DOHH2 (cell line): Measurements from ENCODE around the gene SUPT3H.

Experiments used
- H3F3A ChIP-seq: fragments of 200-600 bp; sonication (generic), shearing (Covaris generic); 2 replicates; pipeline ENCODE4 v1.6.0; 2016; ENCODE audit warnings: antibody characterized with exemption, mild to moderate bottlenecking; ENCODE audit not compliant: control insufficient read depth, insufficient read depth
- H3K27ac ChIP-seq: fragments of 200-600 bp; sonication (generic); 2 replicates; pipeline ENCODE4 v1.5.1; 2014; ENCODE audit warnings: low read depth, mild to moderate bottlenecking, low read length, moderate library complexity
- H3K27me3 ChIP-seq: fragments of 200-600 bp; sonication (generic); 2 replicates; pipeline ENCODE4 v1.6.1; 2014; ENCODE audit warnings: mild to moderate bottlenecking, low read length, mixed read lengths; ENCODE audit not compliant: control insufficient read depth
- H3K36me3 ChIP-seq: fragments of 200-600 bp; sonication (generic); 2 replicates; pipeline ENCODE4 v1.6.1; 2014; ENCODE audit warnings: mild to moderate bottlenecking, low read length, moderate library complexity, mixed read lengths; ENCODE audit not compliant: control insufficient read depth
- H3K4me1 ChIP-seq: fragments of 200-600 bp; sonication (generic); 2 replicates; pipeline ENCODE4 v1.6.1; 2014; ENCODE audit warnings: mild to moderate bottlenecking, low read length, mixed read lengths; ENCODE audit not compliant: control insufficient read depth
- H3K4me2 ChIP-seq: fragments of 200-600 bp; sonication (generic); 2 replicates; pipeline ENCODE4 v1.6.0; 2014; ENCODE audit warnings: mild to moderate bottlenecking, low read length, moderate library complexity
- H3K4me3 ChIP-seq: fragments of 200-600 bp; sonication (generic); 2 replicates; pipeline ENCODE4 v1.5.1; 2014; ENCODE audit warnings: mild to moderate bottlenecking, low read length, mixed read lengths
- H3K79me2 ChIP-seq: fragments of 200-600 bp; sonication (generic); 2 replicates; pipeline ENCODE4 v1.6.1; 2014; ENCODE audit warnings: mild to moderate bottlenecking, low read length, mixed read lengths; ENCODE audit not compliant: control insufficient read depth
- H3K9me2 ChIP-seq: fragments of 200-600 bp; sonication (generic); replicated peaks from 2 replicates; pipeline ENCODE4 v1.6.1; 2014; ENCODE audit warnings: mild to moderate bottlenecking, low read length, mixed read lengths; ENCODE audit not compliant: control insufficient read depth
- H3K9me3 ChIP-seq: fragments of 200-600 bp; sonication (generic); 2 replicates; pipeline ENCODE4 v1.6.1; 2014; ENCODE audit warnings: antibody characterized with exemption, low read length, mixed read lengths; ENCODE audit not compliant: control insufficient read depth, insufficient read depth
- H4K20me1 ChIP-seq: fragments of 200-600 bp; sonication (generic); 2 replicates; pipeline ENCODE4 v1.6.0; 2014; ENCODE audit warnings: low read depth, mild to moderate bottlenecking, antibody characterized with exemption, low read length, moderate library complexity; ENCODE audit not compliant: control insufficient read depth, insufficient read depth
- CTCF ChIP-seq: fragments of 200-600 bp; sonication (generic); IDR thresholded peaks from one replicate; pipeline ENCODE4 v1.5.1; 2014; ENCODE audit warnings: antibody characterized with exemption, mild to moderate bottlenecking, low read depth, low read length; ENCODE audit not compliant: poor library complexity, severe bottlenecking
- EZH2phosphoT487 ChIP-seq: fragments of 200-600 bp; sonication (generic); IDR thresholded peaks from 2 replicates; pipeline ENCODE4 v1.6.1; 2017; ENCODE audit warnings: borderline replicate concordance, mild to moderate bottlenecking, antibody characterized with exemption, low read length, moderate library complexity, mixed read lengths

SUPT3H gene

DNA sequence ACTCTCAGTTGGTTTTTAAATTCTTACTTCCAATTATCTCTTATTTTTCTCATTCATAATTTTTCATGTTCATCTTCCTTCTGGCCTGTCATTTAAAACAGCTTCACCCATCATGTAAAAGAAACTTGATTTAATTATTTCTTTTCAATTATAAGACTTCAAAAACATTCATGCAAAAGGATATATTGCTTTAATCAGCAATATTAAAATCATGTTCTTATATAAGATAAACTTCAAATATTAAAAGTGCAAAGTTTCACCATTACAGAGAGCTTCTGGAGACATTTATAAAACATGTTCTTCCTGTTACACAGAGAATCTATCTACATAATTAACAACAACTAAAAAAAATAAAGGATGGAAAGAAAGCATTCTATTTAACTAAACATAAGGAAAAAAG is 446.3 kb downstream of the SUPT3H start:
- H3K9me3 ChIP-seq, result no peaks in the 10 kb centered on the region
- no peaks in the 10 kb centered on the region for H3K9me2 ChIP-seq
- H3K4me1 ChIP-seq, result no peaks in the 10 kb centered on the region
- H3K4me2 ChIP-seq, result no peak overlapping the region
- no peak overlapping the region for H3K4me3 ChIP-seq
- no peaks in the 10 kb centered on the region for H3K27me3 ChIP-seq
- no peak overlapping the region for H3K27ac ChIP-seq
- TF ChIP-seq EZH2phosphoT487 (no peak), CTCF (no peak)
- H3K36me3 ChIP-seq, result no peaks in the 10 kb centered on the region
- no peaks in the 10 kb centered on the region for H3K79me2 ChIP-seq
- no peaks in the 10 kb centered on the region for H4K20me1 ChIP-seq
- no peaks in the 10 kb centered on the region for H3F3A ChIP-seq

DNA sequence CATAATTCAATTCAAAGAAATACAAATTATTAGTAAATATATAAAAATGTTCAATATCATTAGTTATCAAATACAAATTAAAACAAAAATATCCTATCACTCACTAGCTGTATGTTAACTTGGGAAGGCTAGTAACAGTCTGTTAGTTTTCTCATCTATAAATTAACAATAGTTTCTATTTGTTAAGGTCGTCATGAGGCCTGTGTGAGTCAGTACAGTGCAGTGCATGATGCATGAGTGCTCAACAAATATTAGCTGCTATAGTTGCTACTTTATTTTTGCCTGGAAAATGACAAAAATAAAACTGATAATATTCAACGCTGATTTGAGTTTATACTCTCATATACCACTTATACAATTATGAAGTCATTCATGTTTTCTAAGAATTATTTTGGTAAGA is 451.2 kb downstream of the SUPT3H start:
- Histone ChIP-seq H3K9me2 (no peaks in the 10 kb centered on the region), H3K4me1 (no peaks in the 10 kb centered on the region), H3K4me3 (no peak overlapping the region), H3F3A (no peaks in the 10 kb centered on the region), H4K20me1 (no peaks in the 10 kb centered on the region), H3K36me3 (no peaks in the 10 kb centered on the region), H3K79me2 (no peaks in the 10 kb centered on the region), H3K4me2 (no peak overlapping the region), H3K27ac (no peak overlapping the region), H3K27me3 (no peaks in the 10 kb centered on the region), H3K9me3 (no peaks in the 10 kb centered on the region)
- no peak for TF ChIP-seq CTCF
- no peak for TF ChIP-seq EZH2phosphoT487

DNA sequence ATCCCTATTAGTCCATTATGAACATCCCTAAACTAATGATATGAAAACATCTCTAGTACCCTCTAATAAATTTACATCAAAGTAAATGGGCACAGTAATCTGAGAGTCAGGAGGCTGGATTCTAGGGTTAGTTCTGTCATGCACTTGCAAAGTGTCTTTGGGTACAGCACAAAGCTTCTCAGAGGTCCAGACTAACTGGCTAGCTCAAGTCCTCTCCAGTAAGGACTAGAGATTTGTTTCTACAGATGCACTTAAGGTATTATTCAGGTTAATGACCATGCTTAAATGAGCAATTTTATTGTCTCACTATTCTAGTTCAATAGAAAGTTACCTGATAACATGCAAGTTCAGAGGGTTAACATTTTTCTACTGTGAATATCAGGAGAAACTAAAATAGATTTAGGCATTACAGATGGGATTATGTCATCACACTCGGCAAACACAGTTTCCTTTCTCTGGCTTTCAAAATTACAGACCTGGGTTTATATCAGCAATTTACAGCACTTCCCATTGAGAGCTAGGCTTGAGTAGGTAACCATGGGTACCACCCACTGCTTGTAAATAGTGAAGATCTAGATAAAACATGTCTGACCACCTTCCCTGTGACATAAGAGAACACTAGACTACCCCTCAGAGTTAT is 452.5 kb downstream of the SUPT3H start:
- TF ChIP-seq CTCF (no peak), EZH2phosphoT487 (no peak)
- H3K9me2 ChIP-seq, result no peaks in the 10 kb centered on the region
- H4K20me1 ChIP-seq, result no peaks in the 10 kb centered on the region
- H3K4me3 ChIP-seq, result no peak overlapping the region
- H3K79me2 ChIP-seq, result no peaks in the 10 kb centered on the region
- H3K9me3 ChIP-seq, result no peaks in the 10 kb centered on the region
- H3K36me3 ChIP-seq, result no peaks in the 10 kb centered on the region
- H3K27ac ChIP-seq, result no peak overlapping the region
- H3F3A ChIP-seq, result no peaks in the 10 kb centered on the region
- no peak overlapping the region for H3K4me2 ChIP-seq
- no peaks in the 10 kb centered on the region for H3K4me1 ChIP-seq
- no peaks in the 10 kb centered on the region for H3K27me3 ChIP-seq
